K562 (cell line): ENCODE measurements around the gene ATOH8. TPM values are rescaled to one million over a fixed set of nuclear protein-coding genes. Genes with fewer than 3 reads are reported as not detected.
A peak's percentile ranks its signal among the peaks of the same experiment; 100 is the strongest.

Source experiments
- ATF7 ChIP-seq: fragments of 450-650 bp; IDR thresholded peaks from 2 replicates; pipeline ENCODE4 v1.7.1; 2014; ENCODE audit warnings: mild to moderate bottlenecking, moderate library complexity
- CTBP1 ChIP-seq: fragments of 450-650 bp; IDR thresholded peaks from 2 replicates; pipeline ENCODE4 v1.6.1; 2016; ENCODE audit warnings: borderline replicate concordance
- ESRRA ChIP-seq: fragments of 450-650 bp; IDR thresholded peaks from 2 replicates; pipeline ENCODE4 v1.6.1; 2014; ENCODE audit warnings: low read depth, mild to moderate bottlenecking, moderate library complexity, borderline replicate concordance
- HNRNPH1 ChIP-seq: fragments of 200-400 bp; formaldehyde crosslinking; optimal IDR thresholded peaks from 2 replicates; pipeline ENCODE3; 2017; ENCODE audit warnings: low read depth, mild to moderate bottlenecking, low read length, moderate library complexity
- L3MBTL2 ChIP-seq: fragments of 450-650 bp; IDR thresholded peaks from 2 replicates; pipeline ENCODE4 v1.6.1; 2016; ENCODE audit warnings: mild to moderate bottlenecking, moderate library complexity
- NCOA6 ChIP-seq: fragments of 450-650 bp; IDR thresholded peaks from 2 replicates; pipeline ENCODE4 v1.6.1; 2017; ENCODE audit warnings: mild to moderate bottlenecking
- NEUROD1 ChIP-seq: fragments of 150-350 bp; IDR thresholded peaks from 2 replicates; pipeline ENCODE4 v1.6.1; 2014; ENCODE audit warnings: borderline replicate concordance, low read length, low read depth; ENCODE audit not compliant: partially characterized antibody
- RAD51 ChIP-seq: fragments of 450-650 bp; IDR thresholded peaks from 2 replicates; pipeline ENCODE4 v1.7.1; 2016; ENCODE audit warnings: low read depth, mild to moderate bottlenecking, borderline replicate concordance
- RB1 ChIP-seq: fragments of 450-650 bp; IDR thresholded peaks from 2 replicates; pipeline ENCODE4 v1.6.1; 2017; ENCODE audit warnings: low read depth, mild to moderate bottlenecking
- TEAD2 ChIP-seq: fragments of 450-650 bp; IDR thresholded peaks from 2 replicates; pipeline ENCODE4 v1.6.1; 2016; ENCODE audit warnings: missing genetic modification characterization, control low read depth, missing compliant biosample characterization
- ZBTB7A ChIP-seq: IDR thresholded peaks from 2 replicates; pipeline ENCODE4 v1.6.1; 2011; ENCODE audit warnings: low read depth, mild to moderate bottlenecking, low read length, moderate library complexity, borderline replicate concordance; ENCODE audit not compliant: control insufficient read depth
- polyA plus RNA-seq, 8 experiments: library from polyadenylated mRNA; depleted of rRNA in 4 of 8; stranded (reverse) in 5 of 8; unstranded in 3 of 8; fragments of >200 nt; fragmentation: Nextera tagmentation in 2 of 8; fragmentation: Illumina TruSeq in 1 of 8; extraction: Ambion mirVana in 2 of 8; extraction: Trizol in 1 of 8; gene quantifications; 2 replicates each; pipeline versions ENCODE4 v1.2.1 to v1.2.3, GENCODE V29; 2011 to 2014; ENCODE audit warnings: inconsistent platforms in 1 of 8, missing spikeins in 1 of 8
- total RNA-seq, 7 experiments: library from RNA; depleted of rRNA in 6 of 7; stranded (reverse); fragments of >200 nt in 6 of 7; fragmentation: Illumina TruSeq in 2 of 7; extraction: Trizol in 2 of 7; gene quantifications; 2 replicates each; pipeline versions ENCODE4 v1.2.1 to v1.2.3, GENCODE V29; 2011 to 2021; ENCODE audit warnings: low replicate concordance in 1 of 7
- TF ChIP-seq, protein P1 (sequence below): fragments of 450-650 bp; IDR thresholded peaks from 2 replicates; pipeline ENCODE4 v1.6.1; 2017; ENCODE audit warnings: antibody characterized with exemption, mild to moderate bottlenecking
- TF ChIP-seq, protein P2 (sequence below): fragments of 250-450 bp; sonication (Bioruptor Pico); IDR thresholded peaks from 2 replicates; pipeline ENCODE4 v1.8.0; 2022; ENCODE audit warnings: inconsistent platforms
- TF ChIP-seq, protein P3 (sequence below), 3 experiments: IDR thresholded peaks in 2 of 3; conservative IDR thresholded peaks in 1 of 3; 2 replicates each; pipeline ENCODE4 v1.5.1; 2011 to 2012; ENCODE audit warnings: low read length in 3 of 3, mild to moderate bottlenecking in 3 of 3, control low read depth in 2 of 3, improper control_type of control experiment in 1 of 3, inconsistent platforms in 1 of 3, low read depth in 1 of 3, mixed read lengths in 1 of 3, moderate library complexity in 1 of 3; ENCODE audit not compliant: insufficient read depth in 2 of 3
- TF ChIP-seq, protein P4 (sequence below): sonication (generic); formaldehyde crosslinking; IDR thresholded peaks from 2 replicates; pipeline ENCODE4 v1.9.0; 2022; ENCODE audit warnings: mild to moderate bottlenecking, missing genetic modification reagents
- TF ChIP-seq, protein P5 (sequence below): fragments of 450-650 bp; IDR thresholded peaks from 2 replicates; pipeline ENCODE4 v1.7.0; 2016; ENCODE audit warnings: borderline replicate concordance

The ATOH8 gene
- total and polyA plus RNA-seq, 9 of the 15 experiments (the other 6 are each of a cell fraction or from before 2014, with no cell fraction given) = not detected

DNA sequence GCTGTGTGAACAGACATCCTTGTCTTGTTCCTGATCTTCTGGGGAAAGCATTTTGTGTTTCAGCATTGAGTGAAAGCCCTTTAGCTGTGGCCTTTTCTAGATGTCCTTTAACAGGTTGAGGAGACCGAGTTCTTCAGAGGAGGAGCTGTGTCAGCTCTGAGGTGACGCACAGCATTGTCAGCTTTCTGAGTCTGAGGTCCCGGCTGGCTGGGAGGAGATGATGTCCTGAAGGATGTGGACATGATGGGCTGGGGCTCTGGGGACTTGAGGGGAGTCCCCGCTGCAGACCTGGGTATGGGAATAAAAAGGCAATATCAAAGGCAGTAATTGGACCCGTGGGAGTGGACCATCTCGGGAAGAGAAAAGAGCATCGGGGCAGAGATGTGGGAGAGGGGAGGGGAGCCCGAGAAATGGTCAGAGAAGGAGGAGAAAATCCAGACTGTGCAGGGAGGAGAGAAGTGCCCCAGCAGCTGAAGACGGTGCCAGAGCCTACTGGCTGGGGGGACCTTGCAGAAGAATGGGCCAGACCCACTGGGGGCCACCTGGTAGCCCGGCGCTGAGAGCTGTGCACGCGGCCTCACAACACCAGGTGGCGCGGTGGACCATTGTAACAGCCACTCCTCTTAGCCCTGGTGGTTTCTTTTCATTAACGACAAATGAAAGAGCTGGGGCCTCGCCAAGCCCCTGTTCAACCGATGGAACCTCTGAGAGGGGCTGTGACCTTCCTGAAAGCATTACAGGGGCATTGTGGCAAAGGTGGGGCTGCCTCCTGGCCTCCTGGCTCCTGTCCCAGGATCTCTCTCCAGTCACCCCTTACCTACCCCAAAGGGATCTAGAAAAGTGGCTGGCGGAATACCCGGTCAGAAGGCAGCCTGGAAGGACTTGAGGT lies 73.4 kb downstream of the ATOH8 start (continued):
- TF ChIP-seq, protein P1, sequence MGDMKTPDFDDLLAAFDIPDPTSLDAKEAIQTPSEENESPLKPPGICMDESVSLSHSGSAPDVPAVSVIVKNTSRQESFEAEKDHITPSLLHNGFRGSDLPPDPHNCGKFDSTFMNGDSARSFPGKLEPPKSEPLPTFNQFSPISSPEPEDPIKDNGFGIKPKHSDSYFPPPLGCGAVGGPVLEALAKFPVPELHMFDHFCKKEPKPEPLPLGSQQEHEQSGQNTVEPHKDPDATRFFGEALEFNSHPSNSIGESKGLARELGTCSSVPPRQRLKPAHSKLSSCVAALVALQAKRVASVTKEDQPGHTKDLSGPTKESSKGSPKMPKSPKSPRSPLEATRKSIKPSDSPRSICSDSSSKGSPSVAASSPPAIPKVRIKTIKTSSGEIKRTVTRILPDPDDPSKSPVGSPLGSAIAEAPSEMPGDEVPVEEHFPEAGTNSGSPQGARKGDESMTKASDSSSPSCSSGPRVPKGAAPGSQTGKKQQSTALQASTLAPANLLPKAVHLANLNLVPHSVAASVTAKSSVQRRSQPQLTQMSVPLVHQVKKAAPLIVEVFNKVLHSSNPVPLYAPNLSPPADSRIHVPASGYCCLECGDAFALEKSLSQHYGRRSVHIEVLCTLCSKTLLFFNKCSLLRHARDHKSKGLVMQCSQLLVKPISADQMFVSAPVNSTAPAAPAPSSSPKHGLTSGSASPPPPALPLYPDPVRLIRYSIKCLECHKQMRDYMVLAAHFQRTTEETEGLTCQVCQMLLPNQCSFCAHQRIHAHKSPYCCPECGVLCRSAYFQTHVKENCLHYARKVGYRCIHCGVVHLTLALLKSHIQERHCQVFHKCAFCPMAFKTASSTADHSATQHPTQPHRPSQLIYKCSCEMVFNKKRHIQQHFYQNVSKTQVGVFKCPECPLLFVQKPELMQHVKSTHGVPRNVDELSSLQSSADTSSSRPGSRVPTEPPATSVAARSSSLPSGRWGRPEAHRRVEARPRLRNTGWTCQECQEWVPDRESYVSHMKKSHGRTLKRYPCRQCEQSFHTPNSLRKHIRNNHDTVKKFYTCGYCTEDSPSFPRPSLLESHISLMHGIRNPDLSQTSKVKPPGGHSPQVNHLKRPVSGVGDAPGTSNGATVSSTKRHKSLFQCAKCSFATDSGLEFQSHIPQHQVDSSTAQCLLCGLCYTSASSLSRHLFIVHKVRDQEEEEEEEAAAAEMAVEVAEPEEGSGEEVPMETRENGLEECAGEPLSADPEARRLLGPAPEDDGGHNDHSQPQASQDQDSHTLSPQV = peak; percentile 47; the same call in 1 of the 2 replicates
- TF ChIP-seq, protein P2, sequence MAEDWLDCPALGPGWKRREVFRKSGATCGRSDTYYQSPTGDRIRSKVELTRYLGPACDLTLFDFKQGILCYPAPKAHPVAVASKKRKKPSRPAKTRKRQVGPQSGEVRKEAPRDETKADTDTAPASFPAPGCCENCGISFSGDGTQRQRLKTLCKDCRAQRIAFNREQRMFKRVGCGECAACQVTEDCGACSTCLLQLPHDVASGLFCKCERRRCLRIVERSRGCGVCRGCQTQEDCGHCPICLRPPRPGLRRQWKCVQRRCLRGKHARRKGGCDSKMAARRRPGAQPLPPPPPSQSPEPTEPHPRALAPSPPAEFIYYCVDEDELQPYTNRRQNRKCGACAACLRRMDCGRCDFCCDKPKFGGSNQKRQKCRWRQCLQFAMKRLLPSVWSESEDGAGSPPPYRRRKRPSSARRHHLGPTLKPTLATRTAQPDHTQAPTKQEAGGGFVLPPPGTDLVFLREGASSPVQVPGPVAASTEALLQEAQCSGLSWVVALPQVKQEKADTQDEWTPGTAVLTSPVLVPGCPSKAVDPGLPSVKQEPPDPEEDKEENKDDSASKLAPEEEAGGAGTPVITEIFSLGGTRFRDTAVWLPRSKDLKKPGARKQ (CRISPR knock-in tag) = no peak
- TF ChIP-seq L3MBTL2 (peak; percentile 60), TEAD2 (tag) (no peak), ESRRA (peak; percentile 31; the same call in 1 of the 2 replicates), ZBTB7A (no peak), NEUROD1 (peak; percentile 19), RAD51 (no peak), CTBP1 (peak; percentile 40; the same call in 1 of the 2 replicates), RB1 (peak; percentile 56; the same call in 1 of the 2 replicates), NCOA6 (no peak), HNRNPH1 (no peak), ATF7 (0 out of 2 replicates have a peak, but pooled peaks have one; percentile 36)
- TF ChIP-seq, protein P3, sequence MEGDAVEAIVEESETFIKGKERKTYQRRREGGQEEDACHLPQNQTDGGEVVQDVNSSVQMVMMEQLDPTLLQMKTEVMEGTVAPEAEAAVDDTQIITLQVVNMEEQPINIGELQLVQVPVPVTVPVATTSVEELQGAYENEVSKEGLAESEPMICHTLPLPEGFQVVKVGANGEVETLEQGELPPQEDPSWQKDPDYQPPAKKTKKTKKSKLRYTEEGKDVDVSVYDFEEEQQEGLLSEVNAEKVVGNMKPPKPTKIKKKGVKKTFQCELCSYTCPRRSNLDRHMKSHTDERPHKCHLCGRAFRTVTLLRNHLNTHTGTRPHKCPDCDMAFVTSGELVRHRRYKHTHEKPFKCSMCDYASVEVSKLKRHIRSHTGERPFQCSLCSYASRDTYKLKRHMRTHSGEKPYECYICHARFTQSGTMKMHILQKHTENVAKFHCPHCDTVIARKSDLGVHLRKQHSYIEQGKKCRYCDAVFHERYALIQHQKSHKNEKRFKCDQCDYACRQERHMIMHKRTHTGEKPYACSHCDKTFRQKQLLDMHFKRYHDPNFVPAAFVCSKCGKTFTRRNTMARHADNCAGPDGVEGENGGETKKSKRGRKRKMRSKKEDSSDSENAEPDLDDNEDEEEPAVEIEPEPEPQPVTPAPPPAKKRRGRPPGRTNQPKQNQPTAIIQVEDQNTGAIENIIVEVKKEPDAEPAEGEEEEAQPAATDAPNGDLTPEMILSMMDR (IDR thresholded peaks at IDR 0.05 in 2 of 3, conservative IDR thresholded peaks at IDR 0.05 in 1 of 3; ENCODE audit: insufficient read depth in 2 of 3, low read depth in 1 of 3, low read length in 3 of 3) = peak; percentile 89 to 95 (median 93)
- TF ChIP-seq, protein P4, sequence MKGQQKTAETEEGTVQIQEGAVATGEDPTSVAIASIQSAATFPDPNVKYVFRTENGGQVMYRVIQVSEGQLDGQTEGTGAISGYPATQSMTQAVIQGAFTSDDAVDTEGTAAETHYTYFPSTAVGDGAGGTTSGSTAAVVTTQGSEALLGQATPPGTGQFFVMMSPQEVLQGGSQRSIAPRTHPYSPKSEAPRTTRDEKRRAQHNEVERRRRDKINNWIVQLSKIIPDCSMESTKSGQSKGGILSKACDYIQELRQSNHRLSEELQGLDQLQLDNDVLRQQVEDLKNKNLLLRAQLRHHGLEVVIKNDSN (CRISPR knock-in tag) = no peak
- TF ChIP-seq, protein P5, sequence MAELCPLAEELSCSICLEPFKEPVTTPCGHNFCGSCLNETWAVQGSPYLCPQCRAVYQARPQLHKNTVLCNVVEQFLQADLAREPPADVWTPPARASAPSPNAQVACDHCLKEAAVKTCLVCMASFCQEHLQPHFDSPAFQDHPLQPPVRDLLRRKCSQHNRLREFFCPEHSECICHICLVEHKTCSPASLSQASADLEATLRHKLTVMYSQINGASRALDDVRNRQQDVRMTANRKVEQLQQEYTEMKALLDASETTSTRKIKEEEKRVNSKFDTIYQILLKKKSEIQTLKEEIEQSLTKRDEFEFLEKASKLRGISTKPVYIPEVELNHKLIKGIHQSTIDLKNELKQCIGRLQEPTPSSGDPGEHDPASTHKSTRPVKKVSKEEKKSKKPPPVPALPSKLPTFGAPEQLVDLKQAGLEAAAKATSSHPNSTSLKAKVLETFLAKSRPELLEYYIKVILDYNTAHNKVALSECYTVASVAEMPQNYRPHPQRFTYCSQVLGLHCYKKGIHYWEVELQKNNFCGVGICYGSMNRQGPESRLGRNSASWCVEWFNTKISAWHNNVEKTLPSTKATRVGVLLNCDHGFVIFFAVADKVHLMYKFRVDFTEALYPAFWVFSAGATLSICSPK = no peak
